DOHH2 (cell line): ENCODE results near the gene LCN15.
A peak's percentile ranks its signal among the peaks of the same experiment; 100 is the strongest.

Experiments
- EZH2phosphoT487 ChIP-seq: fragments of 200-600 bp; sonication (generic); IDR thresholded peaks from 2 replicates; pipeline ENCODE4 v1.6.1; 2017; ENCODE audit warnings: borderline replicate concordance, mild to moderate bottlenecking, antibody characterized with exemption, low read length, moderate library complexity, mixed read lengths
- TF ChIP-seq, protein P1 (sequence below): fragments of 200-600 bp; sonication (generic); IDR thresholded peaks from one replicate; pipeline ENCODE4 v1.5.1; 2014; ENCODE audit warnings: antibody characterized with exemption, mild to moderate bottlenecking, low read depth, low read length; ENCODE audit not compliant: poor library complexity, severe bottlenecking

- TF ChIP-seq, protein P1, sequence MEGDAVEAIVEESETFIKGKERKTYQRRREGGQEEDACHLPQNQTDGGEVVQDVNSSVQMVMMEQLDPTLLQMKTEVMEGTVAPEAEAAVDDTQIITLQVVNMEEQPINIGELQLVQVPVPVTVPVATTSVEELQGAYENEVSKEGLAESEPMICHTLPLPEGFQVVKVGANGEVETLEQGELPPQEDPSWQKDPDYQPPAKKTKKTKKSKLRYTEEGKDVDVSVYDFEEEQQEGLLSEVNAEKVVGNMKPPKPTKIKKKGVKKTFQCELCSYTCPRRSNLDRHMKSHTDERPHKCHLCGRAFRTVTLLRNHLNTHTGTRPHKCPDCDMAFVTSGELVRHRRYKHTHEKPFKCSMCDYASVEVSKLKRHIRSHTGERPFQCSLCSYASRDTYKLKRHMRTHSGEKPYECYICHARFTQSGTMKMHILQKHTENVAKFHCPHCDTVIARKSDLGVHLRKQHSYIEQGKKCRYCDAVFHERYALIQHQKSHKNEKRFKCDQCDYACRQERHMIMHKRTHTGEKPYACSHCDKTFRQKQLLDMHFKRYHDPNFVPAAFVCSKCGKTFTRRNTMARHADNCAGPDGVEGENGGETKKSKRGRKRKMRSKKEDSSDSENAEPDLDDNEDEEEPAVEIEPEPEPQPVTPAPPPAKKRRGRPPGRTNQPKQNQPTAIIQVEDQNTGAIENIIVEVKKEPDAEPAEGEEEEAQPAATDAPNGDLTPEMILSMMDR = no peak
- peak; percentile 60; the same call in 1 of the 2 replicates for TF ChIP-seq EZH2phosphoT487
Measured at GRCh38 chr9:136799079-136799853, 34.9 kb upstream of the LCN15 start.
